Gastrocnemius medialis (tissue), 4 donors: ENCODE results near the gene EHD2.

ENCODE experiments used
- POLR2A ChIP-seq, 2 donors: fragments of 450-650 bp; IDR thresholded peaks; one replicate each; pipeline ENCODE4 v1.6.1; 2017; ENCODE audit warnings: antibody characterized with exemption in 2 of 2, mild to moderate bottlenecking in 2 of 2, moderate library complexity in 2 of 2
- TF ChIP-seq, protein P1 (sequence below), 5 experiments: fragments of 450-650 bp in 3 of 5; fragments of 200-600 bp in 2 of 5; sonication (generic) in 2 of 5; IDR thresholded peaks in 4 of 5; conservative IDR thresholded peaks in 1 of 5; 1 replicate in 4 of 5; 2 replicates in 1 of 5; pipeline ENCODE4 v1.5.1; 2016 to 2019; ENCODE audit warnings: antibody characterized with exemption in 5 of 5, mild to moderate bottlenecking in 3 of 5, moderate library complexity in 3 of 5

DNA sequence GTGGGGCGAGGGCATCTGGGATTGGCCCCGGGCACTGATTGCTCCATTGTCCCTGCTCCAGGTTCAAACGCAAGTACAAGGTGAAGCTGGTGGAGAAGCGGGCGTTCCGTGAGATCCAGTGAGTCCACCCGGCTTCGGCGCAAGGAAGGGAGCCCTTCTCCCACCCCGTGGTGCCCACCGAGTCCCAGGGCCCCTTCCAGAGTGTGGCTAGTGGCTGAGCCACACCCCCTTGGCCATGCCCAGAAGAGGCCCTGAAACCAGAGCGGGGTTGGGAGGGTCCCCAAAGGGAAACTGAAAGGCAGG is 43.4 kb downstream of the EHD2 start:
- TF ChIP-seq, protein P1, sequence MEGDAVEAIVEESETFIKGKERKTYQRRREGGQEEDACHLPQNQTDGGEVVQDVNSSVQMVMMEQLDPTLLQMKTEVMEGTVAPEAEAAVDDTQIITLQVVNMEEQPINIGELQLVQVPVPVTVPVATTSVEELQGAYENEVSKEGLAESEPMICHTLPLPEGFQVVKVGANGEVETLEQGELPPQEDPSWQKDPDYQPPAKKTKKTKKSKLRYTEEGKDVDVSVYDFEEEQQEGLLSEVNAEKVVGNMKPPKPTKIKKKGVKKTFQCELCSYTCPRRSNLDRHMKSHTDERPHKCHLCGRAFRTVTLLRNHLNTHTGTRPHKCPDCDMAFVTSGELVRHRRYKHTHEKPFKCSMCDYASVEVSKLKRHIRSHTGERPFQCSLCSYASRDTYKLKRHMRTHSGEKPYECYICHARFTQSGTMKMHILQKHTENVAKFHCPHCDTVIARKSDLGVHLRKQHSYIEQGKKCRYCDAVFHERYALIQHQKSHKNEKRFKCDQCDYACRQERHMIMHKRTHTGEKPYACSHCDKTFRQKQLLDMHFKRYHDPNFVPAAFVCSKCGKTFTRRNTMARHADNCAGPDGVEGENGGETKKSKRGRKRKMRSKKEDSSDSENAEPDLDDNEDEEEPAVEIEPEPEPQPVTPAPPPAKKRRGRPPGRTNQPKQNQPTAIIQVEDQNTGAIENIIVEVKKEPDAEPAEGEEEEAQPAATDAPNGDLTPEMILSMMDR (IDR thresholded peaks at IDR 0.05 in 4 of 5, conservative IDR thresholded peaks at IDR 0.05 in 1 of 5), result no peak
- TF ChIP-seq POLR2A (IDR thresholded peaks at IDR 0.05), result no peak
